WTC11 (cell line): ENCODE data around the gene TDP1. TPM values are rescaled to one million over a fixed set of nuclear protein-coding genes. Genes with fewer than 3 reads are reported as not detected.

Experiments
- ATAC-seq: fragments of 200-7000 bp; cut with Tn5 transposase; 2 replicates; pipeline ENCODE4 v1.10.0; 2021; ENCODE audit warnings: mild to moderate bottlenecking, moderate library complexity
- CTCF ChIA-PET: fragments of 300-600 bp; sonication (Branson Sonifier 250); formaldehyde crosslinking; loops from one replicate; lab custom pipeline; 2021; ENCODE audit warnings: antibody characterized with exemption; lab: Charles Lee
- POLR2A ChIA-PET: fragments of 350-600 bp; sonication (Branson Sonifier 250); formaldehyde crosslinking; loops from one replicate; lab custom pipeline; 2021; ENCODE audit warnings: antibody characterized with exemption; lab: Charles Lee
- DNase-seq: peaks from one replicate; pipeline ENCODE4 v3.0.0; 2021; ENCODE audit warnings: low spot score
- H3K27ac Mint-ChIP-seq: 2 replicates; pipeline ENCODE4 v1.8.0; 2021; ENCODE audit warnings: mixed read lengths
- H3K27me3 Mint-ChIP-seq: 2 replicates; pipeline ENCODE4 v1.8.0; 2021; ENCODE audit warnings: low read depth, mild to moderate bottlenecking, moderate library complexity, mixed read lengths
- H3K36me3 Mint-ChIP-seq: 2 replicates; pipeline ENCODE4 v1.8.0; 2021; ENCODE audit warnings: mixed read lengths
- H3K4me1 Mint-ChIP-seq: 2 replicates; pipeline ENCODE4 v1.8.0; 2022; ENCODE audit warnings: mixed read lengths
- H3K4me3 Mint-ChIP-seq: 2 replicates; pipeline ENCODE4 v1.8.0; 2021; ENCODE audit warnings: mild to moderate bottlenecking, moderate library complexity, mixed read lengths
- H3K9me3 Mint-ChIP-seq: 2 replicates; pipeline ENCODE4 v1.8.0; 2021; ENCODE audit warnings: mixed read lengths
- EMX1 ChIP-seq: fragments of 250-450 bp; sonication (Bioruptor Pico); IDR thresholded peaks from 2 replicates; pipeline ENCODE4 v1.8.0; 2021; ENCODE audit warnings: mild to moderate bottlenecking
- GABPB1 ChIP-seq: sonication (generic); formaldehyde crosslinking; IDR thresholded peaks from 2 replicates; pipeline ENCODE4 v1.8.1; 2023; ENCODE audit warnings: mild to moderate bottlenecking, missing genetic modification reagents
- JAZF1 ChIP-seq: fragments of 250-450 bp; sonication (Bioruptor Pico); IDR thresholded peaks from 2 replicates; pipeline ENCODE4 v1.9.0; 2021; ENCODE audit warnings: moderate library complexity, mild to moderate bottlenecking, inconsistent platforms
- MLX ChIP-seq: sonication (generic); formaldehyde crosslinking; IDR thresholded peaks from 2 replicates; pipeline ENCODE4 v1.8.1; 2023; ENCODE audit warnings: mild to moderate bottlenecking, missing genetic modification reagents, moderate library complexity
- NFATC4 ChIP-seq: fragments of 250-450 bp; sonication (Bioruptor Pico); IDR thresholded peaks from 2 replicates; pipeline ENCODE4 v1.9.0; 2021; ENCODE audit warnings: mild to moderate bottlenecking
- SMAD4 ChIP-seq: sonication (generic); formaldehyde crosslinking; IDR thresholded peaks from 2 replicates; pipeline ENCODE4 v1.8.0; 2022; ENCODE audit warnings: mild to moderate bottlenecking, missing genetic modification reagents
- TEAD1 ChIP-seq: sonication (generic); formaldehyde crosslinking; IDR thresholded peaks from 2 replicates; pipeline ENCODE4 v1.8.0; 2022; ENCODE audit warnings: mild to moderate bottlenecking, missing genetic modification reagents
- TP53 ChIP-seq: sonication (generic); formaldehyde crosslinking; IDR thresholded peaks from 2 replicates; pipeline ENCODE4 v1.8.1; 2023; ENCODE audit warnings: mild to moderate bottlenecking, missing genetic modification reagents
- ZNF219 ChIP-seq: sonication (generic); formaldehyde crosslinking; IDR thresholded peaks from 2 replicates; pipeline ENCODE4 v1.8.0; 2023; ENCODE audit warnings: missing genetic modification reagents, mild to moderate bottlenecking, borderline replicate concordance
- ZNF232 ChIP-seq: sonication (generic); formaldehyde crosslinking; IDR thresholded peaks from 2 replicates; pipeline ENCODE4 v1.8.0; 2022; ENCODE audit warnings: mild to moderate bottlenecking, missing genetic modification reagents
- total RNA-seq: library from RNA; stranded (reverse); gene quantifications from 3 replicates; pipeline ENCODE4 v1.2.3, GENCODE V29; 2021
- TF ChIP-seq, protein P1 (sequence below): sonication (generic); formaldehyde crosslinking; IDR thresholded peaks from 2 replicates; pipeline ENCODE4 v1.8.1; 2022; ENCODE audit warnings: missing genetic modification reagents, borderline replicate concordance
- TF ChIP-seq, protein P2 (sequence below): fragments of 200-600 bp; IDR thresholded peaks from 2 replicates; pipeline ENCODE4 v1.8.0; 2022; ENCODE audit warnings: antibody characterized with exemption

TDP1 gene
- total RNA-seq, 1 experiment from 2014 or later = 59.8 TPM

- CTCF ChIA-PET = interaction anchor here (0.5 to 2.9 kb wide), 6 partner anchors 11 to 884 kb away, joined by 3 to 19 read pairs (median 3); no protein-coding TSS in a partner anchor
- peak overlapping the region; percentile 43 for H3K27ac Mint-ChIP-seq
- POLR2A ChIA-PET = no interaction called here
Observed at GRCh38 chr14:89911010-89911919, 44.5 kb upstream of the TDP1 start.

DNA sequence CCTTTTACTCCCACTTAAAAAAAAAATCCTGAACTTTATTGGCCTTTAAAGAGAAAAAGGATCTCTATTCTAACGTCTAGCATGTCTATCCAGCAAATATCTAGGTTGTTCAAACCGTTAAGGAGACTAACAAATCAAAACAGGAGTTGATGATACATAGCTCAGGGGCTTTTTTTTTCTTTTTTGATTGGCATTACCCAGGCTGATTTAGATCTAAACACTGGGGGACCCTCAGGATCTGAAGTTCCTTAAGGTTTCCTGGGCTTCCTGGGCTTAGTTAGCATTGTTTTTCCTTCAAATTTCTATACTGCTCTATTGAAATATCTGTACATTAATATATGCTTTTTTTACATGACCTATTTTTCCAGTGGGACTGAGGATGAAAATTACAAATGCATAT, 43.5 kb upstream of the TDP1 start:
- Mint-ChIP-seq H3K27me3 (no peaks in the 10 kb centered on the region; the same call in 1 of the 2 replicates), H3K27ac (no peak overlapping the region), H3K36me3 (no peaks in the 10 kb centered on the region; the same call in 1 of the 2 replicates), H3K4me3 (no peak overlapping the region), H3K4me1 (peaks cover 53% of the 10 kb centered on the region)
- POLR2A ChIA-PET = no interaction called here
- DNase-seq (no peak), ATAC-seq (no peak)
- CTCF ChIA-PET = interaction anchor here (2.1 to 2.9 kb wide), 2 partner anchors 27 to 871 kb away, joined by 9 to 19 read pairs; no protein-coding TSS in a partner anchor
- TF ChIP-seq ZNF219 (CRISPR knock-in tag) (no peak), JAZF1 (CRISPR knock-in tag) (no peak), TP53 (CRISPR knock-in tag) (no peak)
- TF ChIP-seq, all 79 proteins: peak for 0
- no peaks in the 10 kb centered on the region for H3K9me3 Mint-ChIP-seq

More at GRCh38 chr14:89911010-89911919, 44.5 kb upstream of the TDP1 start:
- Mint-ChIP-seq H3K27me3 (no peaks in the 10 kb centered on the region; the same call in 1 of the 2 replicates), H3K36me3 (no peaks in the 10 kb centered on the region; the same call in 1 of the 2 replicates), H3K9me3 (no peaks in the 10 kb centered on the region), H3K4me1 (peaks cover 53% of the 10 kb centered on the region), H3K4me3 (peak overlapping the region; percentile 12; the same call in 1 of the 2 replicates)
- ATAC-seq = peak; percentile 87
- DNase-seq = peak; percentile 29
- TF ChIP-seq, protein P1, sequence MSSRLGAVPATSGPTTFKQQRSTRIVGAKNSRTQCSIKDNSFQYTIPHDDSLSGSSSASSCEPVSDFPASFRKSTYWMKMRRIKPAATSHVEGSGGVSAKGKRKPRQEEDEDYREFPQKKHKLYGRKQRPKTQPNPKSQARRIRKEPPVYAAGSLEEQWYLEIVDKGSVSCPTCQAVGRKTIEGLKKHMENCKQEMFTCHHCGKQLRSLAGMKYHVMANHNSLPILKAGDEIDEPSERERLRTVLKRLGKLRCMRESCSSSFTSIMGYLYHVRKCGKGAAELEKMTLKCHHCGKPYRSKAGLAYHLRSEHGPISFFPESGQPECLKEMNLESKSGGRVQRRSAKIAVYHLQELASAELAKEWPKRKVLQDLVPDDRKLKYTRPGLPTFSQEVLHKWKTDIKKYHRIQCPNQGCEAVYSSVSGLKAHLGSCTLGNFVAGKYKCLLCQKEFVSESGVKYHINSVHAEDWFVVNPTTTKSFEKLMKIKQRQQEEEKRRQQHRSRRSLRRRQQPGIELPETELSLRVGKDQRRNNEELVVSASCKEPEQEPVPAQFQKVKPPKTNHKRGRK = no peak
- no peak for TF ChIP-seq MLX (CRISPR knock-in tag)
- 0 out of 2 replicates have a peak, but pooled peaks have one; percentile 25 for TF ChIP-seq TP53 (CRISPR knock-in tag)
- TF ChIP-seq, protein P2, sequence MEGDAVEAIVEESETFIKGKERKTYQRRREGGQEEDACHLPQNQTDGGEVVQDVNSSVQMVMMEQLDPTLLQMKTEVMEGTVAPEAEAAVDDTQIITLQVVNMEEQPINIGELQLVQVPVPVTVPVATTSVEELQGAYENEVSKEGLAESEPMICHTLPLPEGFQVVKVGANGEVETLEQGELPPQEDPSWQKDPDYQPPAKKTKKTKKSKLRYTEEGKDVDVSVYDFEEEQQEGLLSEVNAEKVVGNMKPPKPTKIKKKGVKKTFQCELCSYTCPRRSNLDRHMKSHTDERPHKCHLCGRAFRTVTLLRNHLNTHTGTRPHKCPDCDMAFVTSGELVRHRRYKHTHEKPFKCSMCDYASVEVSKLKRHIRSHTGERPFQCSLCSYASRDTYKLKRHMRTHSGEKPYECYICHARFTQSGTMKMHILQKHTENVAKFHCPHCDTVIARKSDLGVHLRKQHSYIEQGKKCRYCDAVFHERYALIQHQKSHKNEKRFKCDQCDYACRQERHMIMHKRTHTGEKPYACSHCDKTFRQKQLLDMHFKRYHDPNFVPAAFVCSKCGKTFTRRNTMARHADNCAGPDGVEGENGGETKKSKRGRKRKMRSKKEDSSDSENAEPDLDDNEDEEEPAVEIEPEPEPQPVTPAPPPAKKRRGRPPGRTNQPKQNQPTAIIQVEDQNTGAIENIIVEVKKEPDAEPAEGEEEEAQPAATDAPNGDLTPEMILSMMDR = no peak
- TF ChIP-seq TEAD1 (CRISPR knock-in tag) = peak; percentile 16; the same call in 1 of the 2 replicates
- TF ChIP-seq EMX1 (CRISPR knock-in tag) = no peak
- TF ChIP-seq ZNF232 (CRISPR knock-in tag) = 0 out of 2 replicates have a peak, but pooled peaks have one; percentile 38

GRCh38 chr14:89912667-89913211, 43.0 kb upstream of the TDP1 start:
- ChIA-PET CTCF (interaction anchor here (0.8 to 2.9 kb wide), 3 partner anchors 27 to 735 kb away, joined by 3 to 19 read pairs (median 6); no protein-coding TSS in a partner anchor), POLR2A (no interaction called here)
- no peaks in the 10 kb centered on the region; the same call in 1 of the 2 replicates for H3K36me3 Mint-ChIP-seq

DNA sequence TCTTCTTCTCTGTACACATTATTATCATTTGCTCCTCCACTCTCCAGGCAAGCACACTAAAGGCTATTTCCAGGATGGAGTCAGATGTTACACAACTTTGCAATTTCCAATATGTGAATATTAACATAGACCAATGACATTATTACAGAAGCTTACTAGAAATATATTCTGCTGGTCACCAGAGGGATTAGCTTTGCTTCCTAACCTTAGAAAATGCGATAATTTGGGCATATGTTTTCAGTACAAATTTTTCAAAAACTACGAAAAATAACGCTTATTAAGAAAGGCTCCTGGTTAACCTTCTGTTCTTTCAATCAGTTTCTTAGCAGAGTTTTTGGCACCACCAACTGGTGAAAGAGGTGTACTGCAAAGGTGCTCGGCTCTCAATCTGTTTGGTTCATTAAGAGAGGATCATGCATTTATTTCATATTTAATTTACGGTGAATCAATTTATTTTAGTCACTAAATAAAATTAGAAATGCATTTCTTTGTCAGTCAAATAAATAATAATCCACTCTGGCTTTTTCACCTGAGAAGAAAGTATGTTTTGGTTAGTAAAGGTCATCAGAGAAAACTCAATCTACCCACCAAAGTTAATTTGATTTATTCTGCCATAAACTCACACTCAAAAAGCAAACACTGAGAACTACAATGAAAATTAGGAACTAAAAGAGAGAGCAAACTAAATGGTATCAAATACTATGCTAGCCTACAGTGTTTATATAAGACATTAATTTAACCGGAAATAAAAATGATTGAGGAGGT, 40.4 kb upstream of the TDP1 start:
- no peak overlapping the region for H3K27ac Mint-ChIP-seq
- no peak overlapping the region for H3K4me3 Mint-ChIP-seq
- H3K4me1 Mint-ChIP-seq = peaks cover 33% of the 10 kb centered on the region
- H3K27me3 Mint-ChIP-seq = no peaks in the 10 kb centered on the region
- DNase-seq (peak; percentile 67), ATAC-seq (no peak)
- TF ChIP-seq NFATC4 = no peak
- TF ChIP-seq, protein P2 = peak; percentile 88
- H3K36me3 Mint-ChIP-seq = no peaks in the 10 kb centered on the region
- POLR2A ChIA-PET = no interaction called here
- CTCF ChIA-PET = no interaction called here
- no peaks in the 10 kb centered on the region for H3K9me3 Mint-ChIP-seq

More at GRCh38 chr14:89912667-89913211, 43.0 kb upstream of the TDP1 start:
- no peak overlapping the region for H3K4me3 Mint-ChIP-seq
- H3K4me1 Mint-ChIP-seq = peaks cover 51% of the 10 kb centered on the region
- TF ChIP-seq GABPB1 (CRISPR knock-in tag) (peak; percentile 77), SMAD4 (CRISPR knock-in tag) (no peak)
- no peaks in the 10 kb centered on the region for H3K9me3 Mint-ChIP-seq
- DNase-seq = no peak
- H3K27me3 Mint-ChIP-seq = no peaks in the 10 kb centered on the region; the same call in 1 of the 2 replicates
- no peak overlapping the region for H3K27ac Mint-ChIP-seq
- no peak for ATAC-seq
